Pulmonary artery endothelial cell (primary cell): ENCODE results near the gene PRKN. TPM values are rescaled to one million over a fixed set of nuclear protein-coding genes. Genes with fewer than 3 reads are reported as not detected.

Experiments
- DNase-seq: peaks from one replicate; pipeline ENCODE4 v3.0.0-alpha.2; 2011; ENCODE audit warnings: low read depth, low spot score
- total RNA-seq: library from RNA; depleted of rRNA; stranded (reverse); fragments of >200 nt; gene quantifications from 2 replicates; pipeline ENCODE4 v1.2.3, GENCODE V29; 2014

The PRKN gene
- total RNA-seq, 1 donor from 2014 or later: 0.59 TPM

GRCh38 chr6:162620073-162620472 lies 107.5 kb downstream of the PRKN start:
- DNase-seq: no peak

DNA sequence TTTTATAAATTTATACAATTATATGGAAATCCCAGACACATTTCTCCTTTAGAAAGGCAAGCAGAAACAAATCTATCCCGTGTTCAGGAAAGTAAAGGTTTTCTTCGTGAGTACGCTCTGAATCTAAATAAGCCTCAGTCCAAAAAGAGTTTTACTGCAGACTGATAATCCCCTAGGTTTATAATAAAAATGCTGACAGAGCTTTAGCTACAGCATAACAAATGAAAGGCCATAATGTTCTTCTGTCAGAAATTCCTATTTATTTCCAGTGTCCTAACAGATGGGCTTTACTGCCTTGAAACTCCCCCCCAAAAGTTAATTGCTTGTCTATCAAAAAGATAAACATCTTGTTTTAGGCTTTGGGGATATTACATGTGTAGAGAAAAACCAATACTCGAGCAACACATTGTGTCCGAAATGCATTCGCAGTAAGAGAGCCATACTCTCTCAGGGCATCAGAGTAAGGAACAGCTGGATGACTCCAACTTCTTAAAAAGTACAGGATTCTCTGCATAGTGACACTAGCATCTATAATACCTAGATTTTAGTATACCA lies 109.0 kb downstream of the PRKN start:
- DNase-seq: no peak

- DNase-seq: no peak
Observed at GRCh38 chr6:162615016-162615705, 112.4 kb downstream of the PRKN start.

DNA sequence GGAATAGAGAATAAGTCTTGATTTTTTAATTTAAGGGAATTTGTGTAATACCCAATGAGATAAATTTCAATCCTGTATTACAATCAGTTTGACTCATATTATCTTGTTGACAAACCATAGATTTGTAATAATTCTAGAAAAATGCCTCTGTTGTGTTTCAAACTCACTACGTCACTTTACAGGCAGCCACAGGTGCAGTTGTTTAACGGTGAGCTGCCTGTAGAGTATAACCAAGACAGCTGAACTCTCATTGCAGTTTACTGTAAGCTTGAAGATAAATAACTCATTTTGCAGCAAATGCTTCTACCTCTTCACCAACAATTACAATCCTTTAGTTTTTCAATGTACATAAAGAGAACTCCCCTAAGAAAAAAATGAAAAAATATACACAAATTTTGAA lies 114.3 kb downstream of the PRKN start:
- no peak for DNase-seq

DNA sequence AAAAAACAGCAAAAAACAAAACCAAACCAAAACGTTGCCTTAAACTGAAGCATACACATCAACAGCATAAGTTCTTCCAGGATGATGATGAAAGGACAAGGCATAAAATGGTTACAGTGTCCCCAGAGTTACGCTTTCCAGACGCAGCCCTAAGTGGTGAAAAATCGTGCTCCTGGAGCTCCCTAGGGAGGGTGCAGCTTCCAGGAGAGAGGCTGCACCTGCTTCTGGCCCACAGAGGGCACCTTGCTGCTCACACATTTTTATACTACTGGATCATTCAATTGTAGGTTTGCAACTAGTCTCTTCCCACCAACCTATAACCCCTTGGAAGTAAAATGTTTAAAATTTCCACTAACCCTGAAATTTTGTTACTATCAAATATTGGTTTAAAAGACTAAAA lies 115.0 kb downstream of the PRKN start:
- no peak for DNase-seq

DNA sequence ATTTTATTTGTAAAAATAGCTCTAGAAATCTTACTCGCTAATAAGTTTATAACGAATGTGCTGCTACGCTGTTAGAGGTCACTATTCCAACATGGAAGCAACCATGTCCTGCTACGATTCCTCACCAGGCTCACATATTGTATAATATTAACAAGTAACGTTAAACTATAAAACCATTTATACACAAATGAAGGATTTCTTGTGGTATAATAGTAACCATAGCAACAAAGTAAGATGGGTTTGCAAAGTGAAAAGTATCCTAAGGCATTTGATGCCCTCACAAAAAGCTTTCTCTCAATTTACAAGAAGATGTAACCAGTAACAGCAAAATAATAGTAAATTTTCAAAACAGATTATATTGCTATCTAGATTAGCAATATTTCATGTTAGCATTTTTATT lies 117.2 kb downstream of the PRKN start:
- no peak for DNase-seq

- DNase-seq: no peak
Observed at GRCh38 chr6:162605881-162606280, 121.7 kb downstream of the PRKN start.

- no peak for DNase-seq
Observed at GRCh38 chr6:162603231-162604015, 124.1 kb downstream of the PRKN start.

- no peak for DNase-seq
Observed at GRCh38 chr6:162602759-162603158, 124.8 kb downstream of the PRKN start.

DNA sequence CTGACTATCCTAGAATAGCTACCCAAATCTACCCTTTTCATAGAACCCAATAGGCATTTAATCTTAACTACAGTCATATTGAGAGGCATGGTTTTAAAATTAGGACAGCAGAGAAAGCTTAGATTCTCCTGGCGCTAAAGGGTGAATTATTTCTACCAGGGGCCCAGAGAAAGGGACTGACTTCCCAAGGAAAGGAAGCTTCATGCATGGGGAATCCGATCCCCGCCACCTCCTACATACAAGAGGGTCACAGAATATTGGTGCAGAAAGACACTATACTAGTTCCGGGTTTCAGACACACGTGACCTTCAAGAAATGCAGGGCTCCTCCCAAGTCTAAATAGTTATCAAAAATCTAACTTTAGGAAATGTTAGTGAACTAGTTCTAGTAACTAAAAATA lies 130.9 kb downstream of the PRKN start:
- DNase-seq: no peak

DNA sequence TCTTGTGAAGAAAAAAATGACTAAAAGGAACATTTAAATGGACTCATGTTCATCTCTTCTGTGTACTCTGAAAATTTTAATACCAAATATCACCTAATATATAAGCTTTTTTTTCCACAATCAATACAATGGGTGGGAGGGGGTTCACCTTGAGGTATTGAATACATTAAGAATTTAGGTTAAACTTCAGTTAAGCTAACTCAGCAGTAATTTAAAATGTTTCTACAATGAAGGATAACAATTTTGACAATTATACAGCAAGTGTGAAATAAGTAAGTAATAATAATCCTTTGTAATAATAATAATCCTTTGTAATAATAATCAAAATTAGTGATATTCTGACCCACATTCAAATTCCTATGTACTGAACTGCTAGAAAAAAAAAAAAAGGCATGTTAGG lies 136.0 kb downstream of the PRKN start:
- no peak for DNase-seq

DNA sequence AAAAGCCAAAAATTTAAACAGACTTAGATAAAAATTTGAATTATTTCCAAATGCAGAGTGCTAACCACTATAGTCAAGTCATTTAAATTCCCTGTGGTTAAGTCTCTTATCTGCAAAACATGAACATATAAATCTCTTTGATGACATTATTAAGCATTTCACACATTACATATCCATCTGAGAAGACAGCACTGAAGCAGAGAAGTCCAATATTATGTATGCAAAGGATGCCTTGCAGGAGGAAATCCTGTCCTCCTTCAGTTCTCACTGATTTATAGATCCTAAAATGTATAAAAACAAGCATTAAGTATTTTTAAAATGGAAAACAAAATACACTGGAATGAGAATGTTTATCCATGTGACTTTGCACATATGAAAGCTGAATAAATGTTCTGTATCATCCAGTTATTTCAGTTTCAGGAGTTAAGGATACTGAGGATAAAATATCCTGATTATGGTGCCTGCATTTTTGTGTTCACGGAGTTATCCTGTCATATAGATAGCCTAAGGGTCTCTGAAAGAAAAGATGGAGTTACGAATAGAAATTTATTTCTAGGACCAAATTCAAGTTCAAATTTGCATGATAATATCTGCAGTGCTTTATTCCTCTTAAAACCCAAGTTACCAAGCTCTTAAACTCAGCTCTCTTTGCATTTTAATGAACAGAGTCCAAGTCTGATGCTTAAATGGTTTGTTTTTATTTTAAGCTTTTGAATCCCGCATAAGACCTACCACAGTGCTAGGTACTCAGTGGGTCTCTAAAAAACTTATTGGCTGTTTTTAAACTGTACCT lies 145.4 kb downstream of the PRKN start:
- DNase-seq: no peak

GRCh38 chr6:162580619-162581018 lies 146.9 kb downstream of the PRKN start:
- DNase-seq: no peak

GRCh38 chr6:162576016-162576415 lies 151.6 kb downstream of the PRKN start:
- DNase-seq: no peak

DNA sequence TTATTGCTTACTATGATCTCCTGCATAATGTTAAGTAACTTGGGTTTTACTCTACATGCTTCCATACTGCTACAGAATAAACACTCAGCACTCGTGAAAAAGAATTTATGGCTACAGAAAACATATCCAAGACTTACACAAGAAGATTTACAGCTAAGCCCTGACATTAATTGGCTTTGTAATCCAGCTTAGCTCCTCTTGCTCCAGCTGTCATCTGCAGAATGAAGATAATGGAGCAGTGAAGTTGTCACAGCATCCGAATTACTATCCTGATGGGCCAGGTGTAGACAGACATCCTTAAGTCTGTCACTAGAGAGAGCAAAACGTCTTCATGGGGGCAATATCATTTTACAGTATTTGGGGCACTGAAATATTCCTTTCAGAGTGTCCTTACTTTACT lies 155.3 kb downstream of the PRKN start:
- no peak for DNase-seq

DNA sequence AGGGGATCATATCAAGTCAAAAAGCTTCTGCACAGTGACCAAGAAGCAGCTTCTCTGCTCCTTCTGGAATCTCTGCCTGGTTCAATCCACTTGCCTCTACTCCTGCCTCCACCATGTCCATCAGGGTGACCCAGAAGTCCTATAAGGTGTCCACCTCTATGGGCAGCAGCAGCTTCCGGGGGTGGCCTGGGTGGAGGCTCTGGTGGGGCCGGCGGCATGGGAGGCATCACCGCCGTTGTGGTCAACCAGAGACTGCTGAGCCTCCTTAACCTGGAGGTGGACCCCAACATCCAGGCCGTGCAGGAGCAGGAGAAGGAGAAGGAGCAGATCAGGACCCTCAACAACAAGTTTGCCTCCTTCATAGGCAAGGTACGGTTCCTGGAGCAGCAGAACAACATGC lies 159.3 kb downstream of the PRKN start:
- no peak for DNase-seq

- no peak for DNase-seq
Observed at GRCh38 chr6:162562041-162562440, 165.5 kb downstream of the PRKN start.

DNA sequence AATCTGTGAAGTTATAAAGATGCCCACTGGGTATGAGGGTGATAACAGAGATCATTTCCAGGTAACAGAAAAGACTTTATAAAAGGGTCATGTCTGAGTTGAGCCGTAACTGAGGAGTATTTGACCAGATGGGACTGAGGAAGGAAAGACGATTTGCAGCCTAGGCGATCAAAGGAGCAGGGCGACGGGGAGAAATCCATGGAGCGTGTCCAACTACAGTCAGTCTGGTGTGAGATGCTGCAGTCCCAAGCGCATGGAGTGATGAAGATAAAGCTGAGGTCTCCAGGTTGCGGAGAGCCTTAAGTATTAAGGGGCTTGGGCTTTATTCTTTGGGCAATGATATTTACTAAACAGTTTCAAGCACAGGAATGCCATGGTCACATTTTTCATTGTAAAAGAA lies 166.7 kb downstream of the PRKN start:
- DNase-seq: no peak

DNA sequence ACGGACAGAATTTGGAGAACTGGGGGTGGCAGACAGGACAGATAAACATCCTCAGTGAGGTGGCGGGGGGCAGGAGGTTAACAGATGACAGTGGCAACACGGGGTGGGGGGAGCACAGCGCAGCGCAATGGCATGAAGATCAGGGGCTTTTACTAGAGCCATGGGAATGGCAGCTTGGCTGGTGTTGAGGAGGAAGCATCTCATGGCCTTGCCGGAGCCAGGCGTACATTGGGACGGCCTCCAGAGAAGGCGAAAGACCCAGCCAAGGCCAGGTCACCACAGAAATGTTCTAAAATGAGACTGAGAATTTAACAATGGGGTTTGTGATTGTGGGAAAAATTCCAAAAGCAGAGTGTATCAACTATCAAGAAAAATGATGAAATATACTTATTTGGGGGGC lies 173.0 kb downstream of the PRKN start:
- DNase-seq: no peak

GRCh38 chr6:162546905-162547304 lies 180.7 kb downstream of the PRKN start:
- no peak for DNase-seq

GRCh38 chr6:162543221-162543620 lies 184.3 kb downstream of the PRKN start:
- DNase-seq: no peak

DNA sequence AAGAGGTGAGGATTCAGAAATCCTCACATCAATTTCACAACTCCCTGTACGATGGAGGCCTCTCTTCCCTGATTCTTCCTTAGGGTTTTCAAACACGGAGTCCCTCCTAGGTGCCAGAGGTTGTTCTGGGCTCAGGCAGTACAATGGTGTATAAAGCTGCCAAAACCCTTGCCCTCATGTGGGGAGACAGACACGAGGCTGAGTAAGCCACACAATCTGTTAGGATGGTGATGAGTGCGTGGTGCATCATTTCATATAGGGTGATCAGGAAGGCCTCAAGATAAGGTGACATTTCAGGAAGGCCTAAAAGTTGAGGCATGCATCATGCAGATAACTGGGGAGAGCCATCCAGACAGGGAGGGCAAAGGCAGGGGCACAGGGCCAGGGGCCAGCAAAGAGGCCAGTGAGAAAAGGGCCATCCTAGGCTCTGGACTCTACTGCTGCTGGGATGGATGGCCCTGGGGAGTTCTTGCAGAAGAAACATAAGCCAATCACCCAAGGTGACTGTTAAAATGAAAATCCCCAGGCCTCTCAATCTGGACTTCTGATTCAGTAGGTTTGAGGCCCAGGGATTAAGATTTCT lies 186.5 kb downstream of the PRKN start:
- no peak for DNase-seq
